ENCODE measurements around the gene PXMP4.

PXMP4 gene

DNA sequence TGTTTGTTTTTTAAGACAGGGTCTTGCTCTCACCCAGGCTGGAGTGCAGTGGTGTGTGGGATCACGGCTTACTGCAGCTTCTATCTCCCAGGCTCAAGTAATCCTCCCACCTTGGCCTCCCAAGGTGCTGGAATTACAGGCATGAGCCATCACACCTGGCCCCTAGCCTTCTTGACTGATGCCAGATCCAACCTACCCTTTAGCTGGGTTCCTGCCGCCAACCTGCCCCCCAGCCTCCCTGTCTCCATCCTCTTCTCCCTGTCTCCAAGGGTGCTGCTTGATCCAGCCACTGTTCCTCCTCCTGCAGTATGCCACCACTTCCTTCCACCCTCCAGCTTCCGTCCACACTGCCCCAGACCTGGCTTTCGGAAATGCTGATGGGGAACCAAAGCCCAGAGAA, 61.2 kb downstream of the PXMP4 start:
- Histone ChIP-seq H3K9ac (ENCODE audit: low read depth, low read length) (no peak overlapping the region), H3K36me3 (ENCODE audit: insufficient read depth, low read length) (0 out of 2 replicates have a peak, but pooled peaks cover 3% of the 10 kb centered on the region), H3K4me1 (ENCODE audit: insufficient read depth, low read length) (peaks cover 8% of the 10 kb centered on the region), H3K9me3 (ENCODE audit: control insufficient read depth, insufficient read depth, low read length) (no peaks in the 10 kb centered on the region)

GRCh38 chr20:33658510-33658909, 61.6 kb downstream of the PXMP4 start:
- Histone ChIP-seq H3K9ac (ENCODE audit: low read depth, low read length) (no peak overlapping the region), H3K9me3 (ENCODE audit: control insufficient read depth, insufficient read depth, low read length) (no peaks in the 10 kb centered on the region), H3K36me3 (ENCODE audit: insufficient read depth, low read length) (0 out of 2 replicates have a peak, but pooled peaks cover 3% of the 10 kb centered on the region), H3K4me1 (ENCODE audit: insufficient read depth, low read length) (peaks cover 12% of the 10 kb centered on the region)

DNA sequence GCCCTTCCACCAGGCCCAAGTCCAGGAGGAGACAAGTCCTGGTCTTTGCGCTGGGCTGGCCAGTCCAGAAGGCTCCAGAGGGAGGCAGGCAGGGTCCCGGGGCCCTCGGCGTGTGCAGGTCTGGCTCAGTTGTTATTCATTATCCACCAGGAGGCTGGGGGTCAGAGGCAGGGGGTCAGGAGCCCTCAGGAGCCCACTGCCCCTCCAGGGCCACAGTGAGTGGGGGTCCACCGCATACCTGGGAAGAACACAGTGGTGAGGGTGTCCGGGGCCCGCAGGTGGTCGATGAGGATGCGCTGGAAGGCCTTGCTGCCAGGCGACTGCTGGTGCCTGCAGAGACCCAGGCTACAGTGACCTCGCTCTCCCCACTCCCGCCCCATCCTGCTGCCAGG, 62.4 kb downstream of the PXMP4 start:
- H3K4me1 ChIP-seq (ENCODE audit: insufficient read depth, low read length), result peaks cover 12% of the 10 kb centered on the region
- H3K9ac ChIP-seq (ENCODE audit: low read depth, low read length), result no peak overlapping the region
- H3K36me3 ChIP-seq (ENCODE audit: insufficient read depth, low read length), result 0 out of 2 replicates have a peak, but pooled peaks cover 3% of the 10 kb centered on the region
- no peaks in the 10 kb centered on the region for H3K9me3 ChIP-seq (ENCODE audit: control insufficient read depth, insufficient read depth, low read length)

GRCh38 chr20:33656783-33657703, 63.1 kb downstream of the PXMP4 start:
- H3K4me1 ChIP-seq (ENCODE audit: insufficient read depth, low read length), result peaks cover 8% of the 10 kb centered on the region
- H3K36me3 ChIP-seq (ENCODE audit: insufficient read depth, low read length), result 0 out of 2 replicates have a peak, but pooled peaks cover 3% of the 10 kb centered on the region
- no peak overlapping the region for H3K9ac ChIP-seq (ENCODE audit: low read depth, low read length)
- H3K9me3 ChIP-seq (ENCODE audit: control insufficient read depth, insufficient read depth, low read length), result no peaks in the 10 kb centered on the region

GRCh38 chr20:33656010-33656782, 63.9 kb downstream of the PXMP4 start:
- no peak overlapping the region for H3K9ac ChIP-seq (ENCODE audit: low read depth, low read length)
- 0 out of 2 replicates have a peak, but pooled peaks cover 3% of the 10 kb centered on the region for H3K36me3 ChIP-seq (ENCODE audit: insufficient read depth, low read length)
- no peaks in the 10 kb centered on the region for H3K9me3 ChIP-seq (ENCODE audit: control insufficient read depth, insufficient read depth, low read length)
- H3K4me1 ChIP-seq (ENCODE audit: insufficient read depth, low read length), result peaks cover 8% of the 10 kb centered on the region

DNA sequence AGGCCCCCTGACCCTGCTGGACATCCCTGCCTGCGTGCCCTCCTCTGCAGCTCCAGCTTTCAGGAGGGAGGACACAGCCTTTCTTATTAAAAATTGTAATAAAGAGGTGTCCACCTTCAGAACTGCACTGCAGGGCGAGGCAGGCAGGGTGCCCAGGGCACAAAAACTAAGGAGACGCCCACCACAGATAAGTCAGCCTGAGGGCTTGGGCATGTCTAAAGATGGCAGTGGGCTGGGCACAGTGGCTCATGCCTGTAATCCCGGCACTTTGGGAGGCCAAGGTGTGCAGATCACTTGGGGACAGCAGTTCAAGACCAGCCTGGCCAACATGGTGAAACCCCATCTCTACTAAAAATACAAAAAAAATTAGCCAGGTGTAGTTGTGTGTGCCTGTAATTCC, 64.9 kb downstream of the PXMP4 start:
- Histone ChIP-seq H3K9me3 (ENCODE audit: control insufficient read depth, insufficient read depth, low read length) (no peaks in the 10 kb centered on the region), H3K9ac (ENCODE audit: low read depth, low read length) (no peak overlapping the region), H3K4me1 (ENCODE audit: insufficient read depth, low read length) (peaks cover 8% of the 10 kb centered on the region), H3K36me3 (ENCODE audit: insufficient read depth, low read length) (0 out of 2 replicates have a peak, but pooled peaks cover 3% of the 10 kb centered on the region)

GRCh38 chr20:33654680-33655161, 65.4 kb downstream of the PXMP4 start:
- H3K9ac ChIP-seq (ENCODE audit: low read depth, low read length), result no peak overlapping the region
- H3K4me1 ChIP-seq (ENCODE audit: insufficient read depth, low read length), result peaks cover 8% of the 10 kb centered on the region
- H3K9me3 ChIP-seq (ENCODE audit: control insufficient read depth, insufficient read depth, low read length), result no peaks in the 10 kb centered on the region

DNA sequence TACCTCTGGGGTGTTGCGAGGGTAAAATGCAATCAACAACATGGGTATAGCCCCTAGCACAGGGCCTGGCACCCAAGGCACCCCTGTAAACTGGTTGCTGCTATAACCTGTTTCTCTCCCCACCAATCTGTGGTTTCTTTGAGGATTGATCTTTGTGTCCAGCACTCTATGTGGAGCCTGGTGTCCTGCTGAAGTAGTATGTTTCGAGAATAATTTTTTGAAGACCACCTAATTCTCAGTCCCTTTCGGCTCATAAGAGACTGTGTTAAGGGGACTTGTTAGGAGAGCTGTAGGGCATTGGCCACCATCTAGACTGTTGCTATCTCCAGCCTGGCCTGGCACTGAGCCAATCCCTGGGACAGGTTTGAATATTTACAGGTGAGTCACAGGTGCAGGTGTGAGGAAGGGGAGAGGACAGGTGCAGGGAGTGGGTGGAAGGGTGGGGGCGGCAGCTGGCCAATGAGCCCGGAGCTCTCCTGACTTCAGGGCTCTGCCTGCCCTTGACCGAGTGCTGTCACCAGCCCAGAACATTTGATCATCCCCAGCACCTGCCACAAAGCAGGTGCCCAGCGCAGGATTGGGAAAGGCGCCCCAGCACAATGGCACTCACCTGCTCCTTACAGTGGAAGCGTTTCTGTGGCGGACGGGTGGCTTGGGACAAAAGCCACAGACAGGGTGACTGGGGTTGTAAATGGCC, 66.1 kb downstream of the PXMP4 start:
- Histone ChIP-seq H3K36me3 (ENCODE audit: insufficient read depth, low read length) (0 out of 2 replicates have a peak, but pooled peaks cover 3% of the 10 kb centered on the region), H3K4me1 (ENCODE audit: insufficient read depth, low read length) (peaks cover 8% of the 10 kb centered on the region), H3K9ac (ENCODE audit: low read depth, low read length) (no peak overlapping the region), H3K9me3 (ENCODE audit: control insufficient read depth, insufficient read depth, low read length) (no peaks in the 10 kb centered on the region)

More at GRCh38 chr20:33654680-33655161, 65.4 kb downstream of the PXMP4 start:
- H3K36me3 ChIP-seq (ENCODE audit: insufficient read depth, low read length), result 0 out of 2 replicates have a peak, but pooled peaks cover 3% of the 10 kb centered on the region

- Histone ChIP-seq H3K36me3 (ENCODE audit: insufficient read depth, low read length) (0 out of 2 replicates have a peak, but pooled peaks cover 3% of the 10 kb centered on the region), H3K9me3 (ENCODE audit: control insufficient read depth, insufficient read depth, low read length) (no peaks in the 10 kb centered on the region), H3K4me1 (ENCODE audit: insufficient read depth, low read length) (peaks cover 8% of the 10 kb centered on the region), H3K9ac (ENCODE audit: low read depth, low read length) (no peak overlapping the region)
These were observed 66.8 kb downstream of the PXMP4 start for GRCh38 chr20:33653218-33653899.

All from ES-I3 (cell line).